ENCODE data around the gene KIAA0513.

Gene KIAA0513

GRCh38 chr16:85005285-85006069 is 22.1 kb upstream of the KIAA0513 start:
- TF ChIP-seq CTCF (IDR thresholded peaks at IDR 0.05; ENCODE audit: low read depth, low read length) = no peak
- peak; percentile 35 for DNase-seq (ENCODE audit: extremely low read depth, low read depth)

GRCh38 chr16:85006639-85007038 is 21.0 kb upstream of the KIAA0513 start:
- peak; percentile 38 for DNase-seq (ENCODE audit: extremely low read depth, low read depth)

GRCh38 chr16:85007496-85008214 is 19.9 kb upstream of the KIAA0513 start:
- no peak for TF ChIP-seq CTCF (IDR thresholded peaks at IDR 0.05; ENCODE audit: low read depth, low read length)
- DNase-seq (ENCODE audit: extremely low read depth, low read depth) = no peak

More at GRCh38 chr16:85006639-85007038, 21.0 kb upstream of the KIAA0513 start:
- no peak for TF ChIP-seq CTCF (IDR thresholded peaks at IDR 0.05; ENCODE audit: low read depth, low read length)

GRCh38 chr16:85008271-85008670 is 19.3 kb upstream of the KIAA0513 start:
- DNase-seq (ENCODE audit: extremely low read depth, low read depth) = no peak
- no peak for TF ChIP-seq CTCF (IDR thresholded peaks at IDR 0.05; ENCODE audit: low read depth, low read length)

GRCh38 chr16:85010446-85010930 is 17.1 kb upstream of the KIAA0513 start:
- DNase-seq (ENCODE audit: extremely low read depth, low read depth) = no peak
- TF ChIP-seq CTCF (IDR thresholded peaks at IDR 0.05; ENCODE audit: low read depth, low read length) = no peak

GRCh38 chr16:85010931-85011845 is 16.4 kb upstream of the KIAA0513 start, which contains the start of gene ZDHHC7:
Gene ZDHHC7 (minus strand): TSS chr16:85011535. CDS start chr16:84990618, 20,917 bp downstream.
- DNase-seq (ENCODE audit: extremely low read depth, low read depth) = peak; percentile 56
- no peak; the same call in 1 of the 2 replicates for TF ChIP-seq CTCF (IDR thresholded peaks at IDR 0.05; ENCODE audit: low read depth, low read length)

Measured in AG09319 (cell line).